GM21786 (cell line): ENCODE data around the gene NIT2.

Source experiments
- ATAC-seq: cut with Tn5 transposase; IDR thresholded peaks from one replicate; pipeline ENCODE4 v1.9.1; 2021; ENCODE audit not compliant: unreplicated experiment

NIT2 gene

DNA sequence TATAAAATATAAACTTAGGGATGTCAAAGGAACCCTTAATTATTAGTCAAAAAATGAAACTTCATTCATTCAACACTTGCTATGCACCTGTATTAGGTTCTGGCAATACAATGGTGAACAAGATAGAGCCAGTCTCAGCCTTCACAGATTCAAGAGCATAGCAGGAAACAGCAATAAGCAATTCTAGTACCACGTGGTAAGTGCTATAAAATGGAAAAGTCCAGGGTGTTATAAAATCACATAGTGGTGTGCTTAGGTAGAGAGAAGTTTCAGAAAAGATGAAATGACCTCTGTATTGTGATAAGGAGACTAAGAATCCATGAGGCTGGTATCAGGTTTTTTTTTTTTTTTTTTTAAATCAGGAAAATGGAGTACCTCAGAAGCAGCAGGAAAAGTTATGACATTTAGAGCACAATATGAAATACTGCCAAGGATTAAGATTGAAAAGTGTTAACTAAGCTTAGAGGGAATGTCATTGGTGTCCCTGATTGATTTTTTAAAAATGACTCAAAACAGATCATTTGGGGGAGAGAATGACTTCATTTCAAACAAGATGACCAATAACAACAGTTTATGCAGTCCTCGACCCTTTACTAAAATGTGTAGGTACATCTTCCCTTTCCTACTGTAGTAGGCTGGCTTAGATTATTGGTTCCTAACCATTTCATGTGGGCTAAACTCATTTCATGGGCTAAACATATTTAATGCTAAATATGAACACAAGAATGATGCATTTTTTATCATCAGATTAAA is 61.3 kb downstream of the NIT2 start:
- no peak for ATAC-seq

DNA sequence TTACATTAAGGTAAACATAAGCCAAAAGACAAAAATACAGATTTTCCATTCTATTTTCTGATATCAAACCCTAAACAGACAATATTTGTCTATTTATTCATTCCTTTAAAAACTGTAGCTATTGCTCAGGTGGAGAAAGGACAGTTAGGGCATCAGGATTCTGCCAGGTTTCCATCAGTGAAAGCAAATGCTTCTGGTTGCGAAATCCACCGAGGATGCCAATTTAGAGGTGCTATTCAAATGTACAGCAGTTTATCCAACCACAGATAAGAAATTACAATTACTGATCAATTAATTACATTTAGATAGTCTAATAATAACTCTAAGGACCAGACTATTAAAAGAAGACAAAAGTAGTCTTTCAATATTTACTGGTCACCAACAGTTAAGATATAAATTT is 62.4 kb downstream of the NIT2 start:
- ATAC-seq: no peak

DNA sequence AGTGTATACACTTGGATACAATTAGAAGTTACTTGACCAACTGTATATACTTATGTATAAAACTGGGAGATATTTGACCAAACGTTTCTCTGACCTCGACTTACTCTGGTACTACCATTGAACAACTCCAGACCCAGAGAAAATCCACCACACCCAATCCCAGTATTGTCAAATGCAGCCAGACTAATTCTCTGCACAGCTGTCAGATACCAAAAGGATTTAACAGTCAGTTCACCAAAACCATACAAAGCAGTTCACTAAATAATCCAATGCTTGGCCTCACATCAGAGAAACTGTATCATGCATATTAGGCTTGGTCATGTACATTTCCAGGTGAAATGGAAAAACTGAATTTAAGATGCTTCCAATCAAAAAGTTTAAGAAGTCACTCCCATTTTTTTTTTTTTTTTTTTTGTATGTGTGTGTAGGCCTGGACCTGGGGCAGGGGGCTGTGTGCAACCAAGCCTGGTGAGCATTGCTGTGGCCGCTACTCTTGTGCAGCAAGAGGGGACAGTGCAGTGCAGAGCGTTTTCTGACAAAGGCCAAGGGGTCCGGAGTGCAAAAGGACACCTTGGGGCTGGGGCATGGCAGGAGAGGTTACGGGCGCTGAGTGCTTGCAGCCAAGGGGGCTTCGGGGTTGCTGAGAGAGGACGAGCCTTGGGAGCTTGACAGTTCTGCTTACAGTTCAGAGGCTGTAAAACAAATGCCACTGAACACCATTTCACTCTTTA is 64.9 kb downstream of the NIT2 start:
- no peak for ATAC-seq

DNA sequence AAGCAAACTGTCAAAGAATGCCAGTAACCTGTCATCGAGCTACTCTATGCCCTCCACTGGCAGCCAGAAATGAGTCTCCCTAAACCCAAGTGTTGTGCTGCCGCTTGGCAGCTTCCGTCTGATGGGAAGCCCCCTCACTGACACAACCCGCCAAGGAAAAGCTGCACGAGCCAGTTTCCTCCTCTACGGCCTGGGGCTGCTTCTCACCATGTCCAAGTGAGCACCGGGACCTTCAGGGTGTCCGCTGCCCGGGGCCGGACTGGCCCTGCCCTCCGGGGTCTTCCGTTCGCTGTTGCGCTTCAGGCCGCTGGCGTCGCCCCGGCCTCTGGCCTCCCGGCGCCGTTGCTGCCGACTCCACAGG is 65.8 kb downstream of the NIT2 start:
- ATAC-seq: peak; percentile 8

DNA sequence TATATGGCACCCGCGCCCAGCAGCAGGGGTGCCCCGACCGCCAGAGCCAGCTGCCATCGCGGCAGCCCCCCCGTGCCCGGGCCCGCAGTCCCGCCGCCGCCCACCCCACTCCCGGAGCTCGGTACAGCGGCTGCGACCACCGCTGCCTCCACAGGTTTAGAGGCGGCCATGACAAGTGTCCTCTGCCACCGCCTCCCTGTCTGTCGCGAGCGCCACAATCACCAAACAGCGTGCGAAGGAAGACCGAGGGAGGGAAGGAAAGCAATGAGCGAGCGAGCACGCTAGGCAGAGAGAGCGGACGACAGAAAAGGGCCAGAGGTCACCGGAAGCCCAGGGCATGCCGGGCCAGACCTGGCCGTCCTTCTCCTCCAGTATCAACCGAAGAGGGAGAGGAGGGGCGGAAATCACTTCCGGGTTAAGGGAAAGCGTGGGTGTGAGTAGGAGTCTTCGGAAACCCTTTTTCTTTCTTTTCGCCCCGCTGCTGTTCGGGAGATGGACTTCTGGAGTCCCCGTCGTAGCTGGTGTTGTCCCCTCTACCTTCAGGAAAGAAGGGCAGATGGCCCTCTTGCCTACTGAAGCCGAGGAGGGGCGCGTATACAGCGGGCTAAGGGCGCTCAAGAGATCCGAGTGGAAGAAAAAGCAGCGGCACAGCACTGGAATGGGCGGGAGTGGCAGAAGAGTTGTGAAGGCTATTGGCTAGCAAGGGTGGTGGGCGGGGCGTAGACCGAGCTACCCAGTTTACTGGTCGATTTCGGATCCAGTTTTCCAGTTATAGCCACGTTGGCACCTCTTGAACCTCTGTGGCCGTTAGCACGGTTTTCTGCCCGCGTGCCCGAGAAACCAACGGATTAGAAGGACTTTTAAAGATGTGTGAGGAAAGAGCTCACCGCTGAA is 66.5 kb downstream of the NIT2 start, which contains the start of the genes LNP1 and TOMM70:
TSS of gene LNP1 (plus strand) at position 760 of the 894 bp plus-strand sequence. CDS start 28,191 bp downstream, outside the sequence.
TSS of gene TOMM70 (minus strand) at position 310 of the 894 bp plus-strand sequence. CDS start at position 170, 140 bp downstream.
- ATAC-seq: peak; percentile 88

DNA sequence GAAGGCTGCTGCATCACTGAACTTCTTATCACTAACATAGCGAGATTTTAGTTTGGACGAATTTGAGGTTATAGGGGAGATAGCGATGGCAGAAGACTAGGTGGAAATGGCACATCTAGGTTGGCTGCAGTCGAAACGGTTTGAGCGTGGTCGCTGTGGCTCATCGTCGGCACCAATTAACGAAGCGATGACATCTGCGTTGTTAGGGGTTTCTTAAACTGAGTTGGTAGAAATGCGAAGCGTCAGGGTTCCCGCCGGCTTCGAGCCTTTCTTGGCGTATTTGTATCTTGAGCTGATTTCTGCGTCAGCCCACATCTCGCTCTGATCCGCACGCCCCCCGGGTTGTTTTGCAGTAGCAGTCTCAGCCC is 67.1 kb downstream of the NIT2 start:
- peak; percentile 15 for ATAC-seq

DNA sequence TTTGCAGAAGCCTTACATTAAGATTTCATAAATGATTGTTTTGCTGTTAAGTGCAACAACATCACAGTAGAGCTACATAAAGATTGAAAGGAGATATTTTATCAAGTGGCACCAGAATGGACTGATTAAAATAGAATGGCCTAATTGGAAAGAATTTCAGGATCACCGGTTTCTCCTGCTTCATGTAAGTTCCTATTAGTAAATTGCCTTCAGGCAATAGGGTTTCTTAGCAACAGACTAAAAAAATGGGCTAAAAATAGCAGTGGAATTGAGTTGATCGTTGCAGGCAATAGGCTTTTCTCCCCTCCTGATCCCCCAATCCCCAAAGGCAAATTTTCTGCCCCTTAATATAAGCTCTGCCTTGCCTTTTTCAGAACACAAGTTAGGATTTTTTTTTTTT is 67.7 kb downstream of the NIT2 start:
- ATAC-seq: no peak

DNA sequence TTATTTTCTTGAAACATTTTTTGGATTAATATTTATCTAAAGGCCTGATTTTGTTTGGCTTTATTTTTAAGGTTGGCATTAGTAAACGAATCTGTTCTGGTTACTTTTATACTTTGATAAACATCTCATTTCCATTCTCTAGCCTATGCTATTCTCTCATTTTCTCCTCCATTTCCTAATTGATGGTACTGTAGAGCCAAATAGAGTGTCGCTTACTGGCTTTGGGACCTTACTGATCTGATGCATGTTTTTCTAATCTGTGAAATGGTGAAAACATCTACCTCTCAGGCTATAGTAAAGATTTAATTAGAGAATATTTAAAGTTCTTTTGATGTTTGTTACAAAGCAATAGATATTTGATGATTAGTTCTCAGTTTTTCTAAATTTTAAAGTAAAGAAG is 68.3 kb downstream of the NIT2 start:
- no peak for ATAC-seq

DNA sequence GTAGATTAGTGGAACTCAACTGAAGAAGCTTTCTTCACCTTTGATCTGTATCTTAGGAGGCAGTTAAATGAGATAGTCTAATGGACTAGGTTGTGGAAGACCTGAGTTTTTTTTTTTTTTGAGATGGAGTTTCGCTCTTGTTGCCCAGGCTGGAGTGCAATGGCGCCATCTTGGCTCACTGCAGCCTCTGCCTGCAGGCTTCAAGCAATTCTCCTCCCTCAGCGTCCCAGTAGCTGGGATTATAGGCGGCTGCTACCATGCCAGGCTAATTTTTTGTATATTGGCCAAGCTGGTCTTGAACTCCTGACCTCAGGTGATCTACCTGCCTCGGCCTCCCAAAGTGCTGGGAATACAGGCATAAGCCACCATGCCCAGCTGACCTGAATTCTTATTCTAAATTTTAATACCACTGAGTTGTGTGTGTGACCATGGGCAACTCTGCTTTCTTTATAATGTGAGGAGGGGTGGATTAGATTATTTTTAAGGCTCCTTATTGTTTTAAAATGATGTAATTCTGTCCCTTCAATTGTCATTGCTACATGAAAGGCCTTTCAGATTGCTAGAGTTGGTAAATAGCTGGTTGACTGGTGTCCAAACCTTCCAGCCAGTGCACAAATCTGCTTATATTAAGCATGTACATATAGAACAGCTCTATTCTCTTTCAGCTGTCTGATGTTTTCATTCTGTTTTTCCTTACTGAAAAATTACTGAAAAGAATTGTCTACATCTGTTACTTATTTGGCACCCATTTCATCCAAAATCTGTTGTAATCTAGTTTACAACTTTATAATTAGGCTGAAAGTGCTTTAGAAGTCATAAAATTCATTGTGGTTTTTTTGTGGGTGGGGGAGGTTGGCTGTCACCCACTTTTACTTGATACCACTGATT is 69.0 kb downstream of the NIT2 start:
- no peak for ATAC-seq

DNA sequence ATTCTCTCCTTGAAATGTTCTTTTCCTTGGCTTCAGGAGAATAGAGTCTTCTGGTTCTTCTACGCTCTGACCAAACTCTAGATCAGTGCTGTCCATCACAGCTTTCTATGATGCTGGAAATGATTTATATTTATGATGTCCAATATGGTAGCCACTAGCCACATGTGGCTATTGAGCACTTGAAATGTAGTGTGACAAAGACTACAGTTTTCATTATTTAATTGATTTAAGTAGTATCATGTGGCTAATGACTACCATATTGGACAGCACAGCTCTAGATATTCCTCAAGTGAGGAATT is 69.6 kb downstream of the NIT2 start:
- ATAC-seq: no peak

DNA sequence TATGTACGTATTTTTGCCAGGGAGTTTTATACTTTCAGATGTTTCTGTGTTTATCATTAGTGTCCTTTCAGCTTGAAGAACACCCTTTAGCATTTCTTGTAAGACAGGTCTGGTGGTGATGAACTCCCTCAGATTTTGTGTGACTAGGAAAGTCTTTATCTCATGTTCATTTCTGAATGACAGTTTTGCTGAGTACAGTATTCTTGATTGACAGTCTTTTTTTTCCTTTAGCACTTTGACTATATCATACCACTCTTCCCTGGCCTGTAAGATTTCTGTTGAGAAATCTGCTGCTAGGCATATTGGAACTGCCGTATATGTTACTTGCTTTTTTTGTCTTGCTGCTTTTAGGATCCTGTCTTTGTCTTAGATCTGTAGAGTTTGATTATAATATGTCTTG is 72.6 kb downstream of the NIT2 start:
- ATAC-seq: no peak

DNA sequence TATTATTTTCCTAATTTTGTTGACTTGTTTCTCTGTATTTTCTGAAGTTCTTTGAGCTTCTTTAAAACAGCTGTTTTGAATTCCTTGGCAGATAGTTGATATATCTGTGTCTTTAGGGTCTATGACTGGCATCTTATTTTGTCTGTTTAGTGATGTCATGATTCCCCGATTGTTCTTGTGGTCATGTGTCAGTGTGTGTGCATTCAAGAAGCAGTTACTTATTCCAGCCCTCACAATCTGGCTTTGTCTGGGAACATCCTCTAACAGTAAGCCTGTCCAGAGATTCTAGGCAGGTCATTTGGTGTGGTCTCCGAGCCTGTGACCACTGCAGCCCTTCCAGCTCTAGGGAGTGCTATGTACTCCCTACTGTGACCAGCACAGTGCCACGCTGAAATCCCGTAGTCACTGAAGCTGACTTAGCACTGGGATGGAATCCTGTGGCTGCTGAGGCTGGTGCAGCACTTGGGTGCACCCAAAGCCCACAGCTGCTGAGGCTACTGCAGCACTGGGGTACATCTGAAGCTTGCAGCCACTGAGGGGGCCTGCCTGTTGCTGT is 73.5 kb downstream of the NIT2 start:
- no peak for ATAC-seq
